PC-9 (cell line): ENCODE measurements around the gene TNIP2. TPM values are rescaled to one million over a fixed set of nuclear protein-coding genes. Genes with fewer than 3 reads are reported as not detected.

ENCODE experiments used
- BruUV-seq: library from RNA; stranded (reverse); fragments of 400-500 nt; replicated peaks from 2 replicates; lab custom pipeline; 2021; lab: Mats Ljungman, UMichigan
- CTCF ChIA-PET: fragments of 300-600 bp; sonication (Branson Sonifier 250); formaldehyde crosslinking; loops from one replicate; lab custom pipeline; 2022; ENCODE audit warnings: antibody characterized with exemption; lab: Charles Lee
- POLR2A ChIA-PET: fragments of 300-600 bp; sonication (Branson Sonifier 250); formaldehyde crosslinking; loops from one replicate; lab custom pipeline; 2022; ENCODE audit warnings: antibody characterized with exemption; ENCODE audit not compliant: unreplicated experiment; lab: Charles Lee
- DNase-seq, 2 experiments: peaks; one replicate each; pipeline versions ENCODE4 v3.0.0 to v3.0.0-alpha.2; 2015 to 2022; ENCODE audit warnings: mixed read lengths in 1 of 2
- H2AFZ ChIP-seq: fragments of 200-600 bp; sonication (generic); 2 replicates; pipeline ENCODE4 v1.8.1; 2017; ENCODE audit warnings: antibody characterized with exemption
- H3F3A ChIP-seq: fragments of 200-600 bp; sonication (generic); 2 replicates; pipeline ENCODE4 v1.8.1; 2017; ENCODE audit warnings: antibody characterized with exemption, mild to moderate bottlenecking, low read depth; ENCODE audit not compliant: insufficient read depth
- H3K27ac ChIP-seq: fragments of 200-600 bp; sonication (generic); 2 replicates; pipeline ENCODE4 v1.6.1; 2016; ENCODE audit warnings: mixed run types
- H3K27me3 ChIP-seq: fragments of 200-600 bp; sonication (generic); 2 replicates; pipeline ENCODE4 v1.6.1; 2016; ENCODE audit warnings: low read depth, mixed run types; ENCODE audit not compliant: insufficient read depth
- H3K36me3 ChIP-seq: fragments of 200-600 bp; sonication (generic); 2 replicates; pipeline ENCODE4 v1.6.1; 2016; ENCODE audit warnings: low read depth, mixed run types
- H3K4me1 ChIP-seq: fragments of 200-600 bp; sonication (generic); replicated peaks from 2 replicates; pipeline ENCODE4 v1.6.1; 2016; ENCODE audit warnings: mixed run types; ENCODE audit not compliant: insufficient read depth
- H3K4me2 ChIP-seq: fragments of 200-600 bp; sonication (generic); 2 replicates; pipeline ENCODE4 v1.6.1; 2017; ENCODE audit warnings: mixed run types
- H3K4me3 ChIP-seq: fragments of 200-600 bp; sonication (generic); 2 replicates; pipeline ENCODE4 v1.6.1; 2016; ENCODE audit warnings: mixed run types
- H3K79me2 ChIP-seq: fragments of 200-600 bp; sonication (generic); 2 replicates; pipeline ENCODE4 v1.6.1; 2017; ENCODE audit warnings: low read depth, mixed run types
- H3K9me2 ChIP-seq: fragments of 200-600 bp; sonication (generic); 2 replicates; pipeline ENCODE4 v1.8.1; 2017; ENCODE audit warnings: mild to moderate bottlenecking; ENCODE audit not compliant: insufficient read depth
- H3K9me3 ChIP-seq: fragments of 200-600 bp; sonication (generic); 2 replicates; pipeline ENCODE4 v1.8.1; 2016; ENCODE audit warnings: low read depth; ENCODE audit not compliant: insufficient read depth
- H4K20me1 ChIP-seq: fragments of 200-600 bp; sonication (generic); 2 replicates; pipeline ENCODE4 v1.8.1; 2017; ENCODE audit not compliant: insufficient read depth
- CTCF ChIP-seq: fragments of 200-600 bp; sonication (generic); conservative IDR thresholded peaks from 2 replicates; pipeline ENCODE4 v1.6.1; 2017; ENCODE audit warnings: mixed run types, antibody characterized with exemption, mild to moderate bottlenecking, moderate library complexity
- EZH2 ChIP-seq: fragments of 200-600 bp; sonication (generic); IDR thresholded peaks from 2 replicates; pipeline ENCODE4 v1.8.0; 2017; ENCODE audit warnings: antibody characterized with exemption, low read depth
- intact Hi-C: fragments of 100-400 bp; cut with micrococcal nuclease; formaldehyde crosslinking; loops from one replicate; pipeline ENCODE4 v1.10.0; 2022; ENCODE audit not compliant: unreplicated experiment
- total RNA-seq: library from RNA; stranded (reverse); gene quantifications from 2 replicates; pipeline ENCODE4 v1.2.3, GENCODE V29; 2021

The TNIP2 gene
- total RNA-seq, 1 experiment from 2014 or later: 37.1 TPM

- TF ChIP-seq CTCF: no peak
- no peak for TF ChIP-seq EZH2
- no peak overlapping the region for H3K4me2 ChIP-seq
- H4K20me1 ChIP-seq: no peaks in the 10 kb centered on the region; the same call in 1 of the 2 replicates
- no peaks in the 10 kb centered on the region for H3K9me2 ChIP-seq
- no peak for DNase-seq
- H3F3A ChIP-seq: no peaks in the 10 kb centered on the region
- H3K27ac ChIP-seq: no peak overlapping the region
- H3K27me3 ChIP-seq: no peaks in the 10 kb centered on the region
- no peak overlapping the region for H3K4me3 ChIP-seq
- H3K36me3 ChIP-seq: no peaks in the 10 kb centered on the region
- no peaks in the 10 kb centered on the region for H3K4me1 ChIP-seq
- intact Hi-C loops: no loop called here
- no peak overlapping the region for H2AFZ ChIP-seq
- CTCF ChIA-PET: no interaction called here
- H3K79me2 ChIP-seq: no peaks in the 10 kb centered on the region
- no TSS peak for BruUV-seq
- POLR2A ChIA-PET: no interaction called here
- no peaks in the 10 kb centered on the region for H3K9me3 ChIP-seq
Measured at GRCh38 chr4:2698504-2698903, 57.6 kb downstream of the TNIP2 start.

GRCh38 chr4:2697995-2698414, 58.1 kb downstream of the TNIP2 start:
- ChIA-PET POLR2A (no interaction called here), CTCF (no interaction called here)
- Histone ChIP-seq H3K36me3 (no peaks in the 10 kb centered on the region), H3K27ac (no peak overlapping the region), H3K27me3 (no peaks in the 10 kb centered on the region), H3K4me1 (no peaks in the 10 kb centered on the region), H3K9me3 (no peaks in the 10 kb centered on the region), H3K4me3 (no peak overlapping the region), H4K20me1 (no peaks in the 10 kb centered on the region; the same call in 1 of the 2 replicates), H3K9me2 (no peaks in the 10 kb centered on the region), H3K4me2 (no peak overlapping the region), H2AFZ (no peak overlapping the region), H3K79me2 (no peaks in the 10 kb centered on the region), H3F3A (no peaks in the 10 kb centered on the region)
- no peak for DNase-seq
- intact Hi-C loops: no loop called here
- TF ChIP-seq CTCF (no peak), EZH2 (no peak)
- BruUV-seq: no TSS peak

- Histone ChIP-seq H3K4me2 (no peak overlapping the region), H4K20me1 (no peaks in the 10 kb centered on the region; the same call in 1 of the 2 replicates), H2AFZ (no peak overlapping the region), H3K36me3 (no peaks in the 10 kb centered on the region), H3K9me2 (no peaks in the 10 kb centered on the region), H3K4me3 (no peak overlapping the region), H3K4me1 (no peaks in the 10 kb centered on the region), H3K79me2 (no peaks in the 10 kb centered on the region), H3K27ac (no peak overlapping the region), H3K27me3 (no peaks in the 10 kb centered on the region), H3F3A (no peaks in the 10 kb centered on the region), H3K9me3 (no peaks in the 10 kb centered on the region)
- intact Hi-C loops: no loop called here
- BruUV-seq: no TSS peak
- ChIA-PET CTCF (no interaction called here), POLR2A (no interaction called here)
- no peak for TF ChIP-seq EZH2
- no peak for TF ChIP-seq CTCF
- DNase-seq: no peak
Measured at GRCh38 chr4:2696423-2696822, 59.7 kb downstream of the TNIP2 start.
